Putamen (tissue), 1 donor: ENCODE data around the gene KMT2B.

Experiments used
- DNase-seq: peaks from one replicate; pipeline ENCODE4 v3.0.0-alpha.2; 2016; ENCODE audit warnings: low spot score

KMT2B gene

GRCh38 chr19:35777961-35778360 is 60.2 kb downstream of the KMT2B start:
- DNase-seq = no peak

GRCh38 chr19:35779033-35779432 is 61.2 kb downstream of the KMT2B start:
- DNase-seq = peak; percentile 63

GRCh38 chr19:35780058-35780457 is 62.3 kb downstream of the KMT2B start:
- DNase-seq = no peak

GRCh38 chr19:35780717-35781116 is 62.9 kb downstream of the KMT2B start:
- DNase-seq = no peak

- no peak for DNase-seq
Measured at GRCh38 chr19:35781650-35782049, 63.8 kb downstream of the KMT2B start.

GRCh38 chr19:35782589-35782988 is 64.8 kb downstream of the KMT2B start:
- no peak for DNase-seq

- no peak for DNase-seq
Measured at GRCh38 chr19:35783469-35784434, 65.9 kb downstream of the KMT2B start.

- no peak for DNase-seq
Measured at GRCh38 chr19:35784503-35785338, 66.9 kb downstream of the KMT2B start.

- DNase-seq = no peak
Measured at GRCh38 chr19:35785339-35785627, 67.5 kb downstream of the KMT2B start.

- no peak for DNase-seq
Measured at GRCh38 chr19:35786299-35787160, 68.7 kb downstream of the KMT2B start.

- DNase-seq = no peak
Measured at GRCh38 chr19:35787227-35787799, 69.5 kb downstream of the KMT2B start.
